HepG2 (cell line): ENCODE measurements around the gene RAB30. TPM values are rescaled to one million over a fixed set of nuclear protein-coding genes. Genes with fewer than 3 reads are reported as not detected.

Experiments
- ATAC-seq: fragments of 200-7000 bp; cut with Tn5 transposase; 3 replicates; pipeline ENCODE4 v1.9.1; 2020; ENCODE audit warnings: mild to moderate bottlenecking, moderate library complexity
- BruUV-seq: library from RNA; stranded (reverse); fragments of 400-500 nt; replicated peaks from 2 replicates; lab custom pipeline; 2021; lab: Mats Ljungman, UMichigan
- CTCF ChIA-PET: fragments of 300-600 bp; formaldehyde crosslinking; extraction: SDS; loops from one replicate; lab custom pipeline; 2021; ENCODE audit warnings: low total read pairs, inconsistent platforms, low intra/inter-chr PET ratio; lab: Yijun Ruan, JAX
- POLR2A ChIA-PET: fragments of 350-600 bp; sonication (Branson Sonifier 250); formaldehyde crosslinking; loops from one replicate; lab custom pipeline; 2020; ENCODE audit warnings: antibody characterized with exemption, inconsistent platforms; lab: Yijun Ruan, JAX
- DNase-seq: peaks from one replicate; pipeline ENCODE4 v3.0.0-alpha.2; 2015; ENCODE audit warnings: low spot score
- FAIRE-seq: peaks from 3 replicates; lab custom pipeline; 2011; peaks lifted over from hg19 to GRCh38; lab: Jason Lieb, UNC
- H2AFZ ChIP-seq: one replicate; pipeline ENCODE4 v1.6.1; 2011; ENCODE audit warnings: low read length, inconsistent platforms
- H3K27ac ChIP-seq: fragments of 300-600 bp; 3 replicates; pipeline ENCODE4 v1.8.0; 2011; ENCODE audit warnings: mixed run types, mild to moderate bottlenecking, mixed read lengths, low read length, inconsistent platforms; ENCODE audit not compliant: insufficient read depth; ENCODE audit errors: extremely low read length
- H3K27me3 ChIP-seq, 2 experiments: fragments of 200-600 bp in 1 of 2; 2 replicates in 1 of 2; 3 replicates in 1 of 2; pipeline versions ENCODE4 v1.6.0 to v1.8.0; 2011; ENCODE audit warnings: low read length in 2 of 2, mild to moderate bottlenecking in 2 of 2, moderate library complexity in 2 of 2, inconsistent platforms in 1 of 2; ENCODE audit not compliant: insufficient read depth in 2 of 2, control insufficient read depth in 1 of 2
- H3K36me3 ChIP-seq, 2 experiments: fragments of 200-600 bp in 1 of 2; replicated peaks in 1 of 2; 2 replicates in 1 of 2; 3 replicates in 1 of 2; pipeline versions ENCODE4 v1.5.1 to v1.8.0; 2011; ENCODE audit warnings: low read length in 2 of 2, inconsistent platforms in 1 of 2; ENCODE audit not compliant: insufficient read depth in 2 of 2, control insufficient read depth in 1 of 2
- H3K4me1 ChIP-seq: 2 replicates; pipeline ENCODE4 v1.5.1; 2012; ENCODE audit warnings: low read length, inconsistent platforms; ENCODE audit not compliant: insufficient read depth
- H3K4me2 ChIP-seq: 2 replicates; pipeline ENCODE4 v1.6.0; 2011; ENCODE audit warnings: low read depth, low read length, inconsistent platforms
- H3K4me3 ChIP-seq, 3 experiments: fragments of 200-600 bp in 1 of 3; sonication (generic), shearing (Covaris generic) in 1 of 3; replicated peaks in 1 of 3; 2 replicates each; pipeline ENCODE4 v1.5.1; 2011 to 2016; ENCODE audit warnings: low read length in 3 of 3, inconsistent platforms in 2 of 3, low read depth in 2 of 3, mild to moderate bottlenecking in 2 of 3, control low read depth in 1 of 3, mixed read lengths in 1 of 3; ENCODE audit not compliant: insufficient read depth in 1 of 3
- H3K79me2 ChIP-seq: one replicate; pipeline ENCODE4 v1.6.1; 2011; ENCODE audit warnings: low read length, inconsistent platforms; ENCODE audit not compliant: insufficient read depth
- H3K9ac ChIP-seq: 2 replicates; pipeline ENCODE4 v1.6.0; 2011; ENCODE audit warnings: mild to moderate bottlenecking, low read depth, low read length, inconsistent platforms; ENCODE audit not compliant: insufficient read depth
- H3K9me3 ChIP-seq: 2 replicates; pipeline ENCODE4 v1.5.1; 2012; ENCODE audit warnings: mild to moderate bottlenecking, low read length
- H4K20me1 ChIP-seq: 2 replicates; pipeline ENCODE4 v1.6.0; 2011; ENCODE audit warnings: inconsistent platforms, mild to moderate bottlenecking, low read length, moderate library complexity; ENCODE audit not compliant: insufficient read depth
- HNRNPLL ChIP-seq: fragments of 200-400 bp; formaldehyde crosslinking; IDR thresholded peaks from 2 replicates; pipeline ENCODE4 v1.6.1; 2017; ENCODE audit warnings: mild to moderate bottlenecking, low read depth, low read length; ENCODE audit not compliant: poor library complexity, severe bottlenecking
- KDM1A ChIP-seq: IDR thresholded peaks from 2 replicates; pipeline ENCODE4 v1.6.1; 2016; ENCODE audit warnings: missing compliant biosample characterization
- ZFP62 ChIP-seq: sonication (generic); formaldehyde crosslinking; IDR thresholded peaks from 2 replicates; pipeline ENCODE4 v1.4.0; 2020; ENCODE audit warnings: missing genetic modification reagents
- ZNF350 ChIP-seq: sonication (generic); formaldehyde crosslinking; IDR thresholded peaks from 2 replicates; pipeline ENCODE4 v1.4.0; 2020; ENCODE audit warnings: mild to moderate bottlenecking, low read depth, missing genetic modification reagents, borderline replicate concordance
- ZNF660 ChIP-seq: sonication (generic); formaldehyde crosslinking; IDR thresholded peaks from 2 replicates; pipeline ENCODE4 v1.5.1; 2020; ENCODE audit warnings: mild to moderate bottlenecking, low read depth, missing genetic modification reagents, borderline replicate concordance
- ZNF670 ChIP-seq: sonication (generic); formaldehyde crosslinking; IDR thresholded peaks from 2 replicates; pipeline ENCODE4 v1.8.0; 2022; ENCODE audit warnings: mild to moderate bottlenecking, missing genetic modification reagents, borderline replicate concordance
- WGBS: methylation state at CpG from one replicate; pipeline ENCODE4 v1.1.6; 2017; ENCODE audit warnings: low lambda C conversion rate; 5-methylcytosine and 5-hydroxymethylcytosine counted together
- in situ Hi-C: cut with HindIII; loops from 2 replicates; pipeline ENCODE4 v1.10.0; 2017; ENCODE audit warnings: low pct_unique_long_range_greater_than_20kb; ENCODE audit not compliant: extremely low pct_ligation_motif_present
- intact Hi-C: fragments of 100-400 bp; cut with micrococcal nuclease; formaldehyde crosslinking; loops from one replicate; pipeline ENCODE4 v1.10.0; 2022; ENCODE audit not compliant: unreplicated experiment
- polyA plus RNA-seq, 8 experiments: library from polyadenylated mRNA; depleted of rRNA in 3 of 8; stranded (reverse) in 7 of 8; unstranded in 1 of 8; fragments of >200 nt; fragmentation: Illumina TruSeq in 4 of 8; extraction: Trizol in 4 of 8; gene quantifications; 2 replicates each; pipeline versions ENCODE4 v1.2.1 to v1.2.3, GENCODE V29; 2011 to 2016; ENCODE audit warnings: low read depth in 4 of 8, missing spikeins in 1 of 8, mixed read lengths in 1 of 8; ENCODE audit not compliant: insufficient read depth in 1 of 8
- small RNA-seq, 3 experiments: library from RNA; depleted of rRNA; stranded (forward); fragments of <200 nt; gene quantifications; one replicate each; pipeline ENCODE3, GENCODE V24; 2012; ENCODE audit warnings: low read depth in 2 of 3, low replicate concordance in 1 of 3; ENCODE audit not compliant: insufficient read length in 3 of 3, insufficient read depth in 2 of 3
- total RNA-seq, 5 experiments: library from RNA; depleted of rRNA; stranded (reverse); fragments of >200 nt; fragmentation: Illumina TruSeq; extraction: Trizol; gene quantifications; 2 replicates each; pipeline ENCODE4 v1.2.3, GENCODE V29; 2016; ENCODE audit warnings: low read depth in 1 of 5

Gene RAB30
- total and polyA plus RNA-seq, 2 of the 13 experiments (the other 11 are each of a cell fraction or from before 2014, with no cell fraction given): 3.7 to 5.0 TPM

DNA sequence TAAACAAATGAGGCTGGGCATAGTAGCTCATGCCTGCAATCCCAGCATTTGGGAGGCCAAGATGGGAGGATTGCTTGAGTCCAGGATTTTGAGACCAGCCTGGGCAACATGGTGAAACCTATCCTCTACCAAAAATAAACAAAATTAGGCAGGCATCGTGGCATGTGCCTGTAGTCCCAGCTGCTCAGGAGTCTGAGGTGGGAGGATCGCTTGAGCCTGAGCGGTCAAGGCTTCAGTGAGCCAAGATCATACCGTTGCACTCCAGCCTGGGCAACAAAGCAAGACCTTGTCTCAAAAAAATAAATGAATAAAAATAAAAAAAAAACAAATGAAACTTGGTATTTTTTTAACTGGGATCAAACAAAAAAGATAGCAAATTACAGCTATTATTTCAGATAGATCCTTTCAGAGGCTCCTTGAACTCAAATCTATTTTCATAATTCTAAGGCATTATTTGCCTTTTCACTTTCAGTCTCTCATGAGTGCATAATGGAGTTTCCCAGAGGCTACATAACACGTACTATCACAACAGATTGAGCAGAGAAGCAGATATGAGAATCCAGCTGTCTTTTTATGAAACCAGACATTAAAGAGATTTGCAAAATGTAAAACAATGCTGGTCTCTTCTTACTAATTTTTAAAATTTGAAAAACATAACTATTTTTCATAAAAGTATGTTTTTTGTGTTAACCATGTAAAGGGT, 147.0 kb downstream of the RAB30 start:
- ATAC-seq (no peak), DNase-seq (no peak)
- no peaks in the 10 kb centered on the region for H3K27me3 ChIP-seq
- WGBS: 96% methylated on average over 5 of the region's 5 CpGs
- no peak overlapping the region for H3K4me2 ChIP-seq
- no peak overlapping the region for H3K4me3 ChIP-seq
- no TSS peak for BruUV-seq
- no peak overlapping the region for H2AFZ ChIP-seq
- POLR2A ChIA-PET: no interaction called here
- H3K9me3 ChIP-seq: no peaks in the 10 kb centered on the region
- no peak overlapping the region for H3K27ac ChIP-seq
- peaks cover 11% of the 10 kb centered on the region for H3K4me1 ChIP-seq
- in situ Hi-C loops: no loop called here
- H3K36me3 ChIP-seq: peaks cover 0 to 4% of the 10 kb centered on the region in 2 experiments; a peak in 2 of 5 replicates
- no peak for TF ChIP-seq ZNF660
- no peak for TF ChIP-seq KDM1A (CRISPR knock-in tag)
- no peak for TF ChIP-seq ZFP62 (CRISPR knock-in tag)
- TF ChIP-seq ZNF350 (CRISPR knock-in tag): no peak
- no peak for TF ChIP-seq HNRNPLL
- no peak for TF ChIP-seq ZNF670 (CRISPR knock-in tag)
- TF ChIP-seq, all 625 proteins: peak for 0
- CTCF ChIA-PET: no interaction called here
- FAIRE-seq: no peak
- Histone ChIP-seq H4K20me1 (no peaks in the 10 kb centered on the region), H3K79me2 (no peaks in the 10 kb centered on the region), H3K9ac (no peak overlapping the region)
- intact Hi-C loops: loop anchor here (5.0 kb wide), 1 partner anchor 148 kb away; the partner anchor contains the start of gene RAB30

Small RNA genes lying within 50 kb of the gene (small RNA-seq; reads per million reads assigned to genes)
- gene SNORA70E: 0 reads per million in 3 experiments

Other genes starting within 250 kb of the RAB30 start
- 49.9 and 84.2 TPM in 2 replicates for gene PRCP, start 171.5 kb downstream of the RAB30 start, total RNA-seq (2016; rRNA removed; fragmentation: Illumina TruSeq; extraction: Trizol)
- gene PRCP, start 171.5 kb downstream of the RAB30 start, polyA plus RNA-seq (2011; rRNA removed): 79.7 and 105 TPM in 2 replicates
- gene DDIAS, start 170.2 kb downstream of the RAB30 start, total RNA-seq (2016; rRNA removed; fragmentation: Illumina TruSeq; extraction: Trizol): 13.0 and 23.5 TPM in 2 replicates
- gene DDIAS, start 170.2 kb downstream of the RAB30 start, polyA plus RNA-seq (2011; rRNA removed): 2.2 and 3.5 TPM in 2 replicates
- 43.1 and 47.7 TPM in 2 replicates for gene PCF11, start 85.2 kb upstream of the RAB30 start, total RNA-seq (2016; rRNA removed; fragmentation: Illumina TruSeq; extraction: Trizol)
- 37.3 and 40.3 TPM in 2 replicates for gene PCF11, start 85.2 kb upstream of the RAB30 start, polyA plus RNA-seq (2011; rRNA removed)
- gene ANKRD42, start 121.8 kb upstream of the RAB30 start, total RNA-seq (2016; rRNA removed; fragmentation: Illumina TruSeq; extraction: Trizol): 3.7 and 3.8 TPM in 2 replicates
- gene ANKRD42, start 121.8 kb upstream of the RAB30 start, polyA plus RNA-seq (2011; rRNA removed): 2.2 and 2.4 TPM in 2 replicates
- 46.1 and 56.3 TPM in 2 replicates for gene CCDC90B, start 214.5 kb upstream of the RAB30 start, total RNA-seq (2016; rRNA removed; fragmentation: Illumina TruSeq; extraction: Trizol)
- gene CCDC90B, start 214.5 kb upstream of the RAB30 start, polyA plus RNA-seq (2011; rRNA removed): 15.2 and 17.1 TPM in 2 replicates